ENCODE data around the gene RAB31.

DNA sequence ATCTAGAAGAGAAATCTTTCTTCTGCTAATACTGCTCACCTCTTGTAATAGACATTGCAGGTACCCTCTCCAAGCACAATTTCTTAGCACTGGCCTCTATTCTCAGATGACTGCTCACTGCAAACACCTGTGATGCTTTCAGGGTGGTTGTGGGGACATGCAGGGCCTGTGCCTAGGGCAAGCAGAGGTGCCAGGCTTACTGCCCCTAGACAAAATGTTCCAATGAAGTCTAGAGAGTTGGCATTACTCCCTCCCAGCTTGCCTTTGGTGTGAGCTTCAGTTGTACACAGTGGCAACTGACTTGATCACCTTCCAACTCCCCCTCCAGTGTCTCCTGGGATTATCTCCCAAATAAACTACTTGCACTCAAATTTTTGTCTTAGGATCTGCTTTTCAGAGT is 164.7 kb downstream of the RAB31 start:
- TF ChIP-seq, protein P1, sequence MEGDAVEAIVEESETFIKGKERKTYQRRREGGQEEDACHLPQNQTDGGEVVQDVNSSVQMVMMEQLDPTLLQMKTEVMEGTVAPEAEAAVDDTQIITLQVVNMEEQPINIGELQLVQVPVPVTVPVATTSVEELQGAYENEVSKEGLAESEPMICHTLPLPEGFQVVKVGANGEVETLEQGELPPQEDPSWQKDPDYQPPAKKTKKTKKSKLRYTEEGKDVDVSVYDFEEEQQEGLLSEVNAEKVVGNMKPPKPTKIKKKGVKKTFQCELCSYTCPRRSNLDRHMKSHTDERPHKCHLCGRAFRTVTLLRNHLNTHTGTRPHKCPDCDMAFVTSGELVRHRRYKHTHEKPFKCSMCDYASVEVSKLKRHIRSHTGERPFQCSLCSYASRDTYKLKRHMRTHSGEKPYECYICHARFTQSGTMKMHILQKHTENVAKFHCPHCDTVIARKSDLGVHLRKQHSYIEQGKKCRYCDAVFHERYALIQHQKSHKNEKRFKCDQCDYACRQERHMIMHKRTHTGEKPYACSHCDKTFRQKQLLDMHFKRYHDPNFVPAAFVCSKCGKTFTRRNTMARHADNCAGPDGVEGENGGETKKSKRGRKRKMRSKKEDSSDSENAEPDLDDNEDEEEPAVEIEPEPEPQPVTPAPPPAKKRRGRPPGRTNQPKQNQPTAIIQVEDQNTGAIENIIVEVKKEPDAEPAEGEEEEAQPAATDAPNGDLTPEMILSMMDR (IDR thresholded peaks at IDR 0.05): no peak
- no peak for TF ChIP-seq POLR2A (IDR thresholded peaks at IDR 0.05)

Data from lower leg skin (tissue), 3 donors.